GM18909 (cell line): ENCODE results near the gene IL25.
"Not testable (repeated sequence)": the region's sequence is repeated elsewhere in the genome, so short reads cannot be mapped to it uniquely, and the experiment has no call there.

ENCODE experiments used
- ATAC-seq: cut with Tn5 transposase; IDR thresholded peaks from one replicate; pipeline ENCODE4 v1.9.1; 2021; ENCODE audit warnings: mild to moderate bottlenecking; ENCODE audit not compliant: unreplicated experiment, poor library complexity

IL25 gene

DNA sequence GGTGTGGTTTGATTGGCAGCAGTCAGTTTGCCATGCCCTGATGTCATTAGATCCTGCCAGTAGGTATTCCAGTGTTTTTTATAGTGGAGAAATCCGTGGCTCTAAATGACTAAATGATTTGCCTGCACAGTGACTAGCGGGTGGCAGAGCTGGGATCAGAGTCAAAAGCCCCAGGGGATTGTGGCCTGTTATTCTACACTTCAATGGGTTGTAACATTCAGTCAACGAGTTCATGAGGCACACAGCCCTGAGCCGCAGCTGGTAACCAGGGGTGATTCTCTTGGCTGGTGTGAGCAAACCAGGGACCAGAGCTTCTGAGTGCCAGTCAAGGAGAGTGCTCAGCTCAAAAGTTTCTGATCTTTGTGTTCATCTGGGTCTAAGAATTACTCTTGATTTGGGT lies 33.6 kb downstream of the IL25 start:
- ATAC-seq, result no peak

DNA sequence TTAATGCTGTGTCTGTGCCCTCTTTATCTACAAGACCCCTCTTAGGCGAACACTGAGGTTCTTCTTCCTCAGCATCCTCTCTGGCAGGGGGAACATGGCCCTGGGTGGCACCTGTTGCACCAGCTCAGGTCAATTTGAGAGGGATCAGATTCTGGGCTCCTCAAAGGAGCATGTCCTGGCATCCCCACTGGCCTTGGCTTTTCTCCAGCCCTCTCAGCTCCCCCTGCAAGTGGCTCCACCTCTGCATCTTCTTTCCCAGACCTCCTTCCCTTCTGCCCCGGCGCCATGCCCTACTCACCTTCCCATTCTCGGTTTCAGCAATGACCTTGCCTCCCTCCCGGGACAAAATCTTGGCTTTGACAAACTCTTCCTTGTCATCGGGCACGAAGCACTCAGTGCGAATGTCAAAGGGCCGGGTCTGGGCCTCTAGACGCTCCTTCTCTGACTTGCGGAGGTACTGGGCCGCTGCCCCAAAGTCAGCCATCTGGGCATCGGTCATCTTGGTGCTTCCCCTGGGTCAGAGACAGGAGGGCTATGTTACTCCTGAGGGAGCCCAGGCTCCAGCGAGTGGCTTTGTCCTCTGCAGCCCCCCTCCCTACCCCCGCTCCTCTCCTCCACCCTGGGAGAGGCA lies 34.2 kb downstream of the IL25 start:
- ATAC-seq, result no peak

DNA sequence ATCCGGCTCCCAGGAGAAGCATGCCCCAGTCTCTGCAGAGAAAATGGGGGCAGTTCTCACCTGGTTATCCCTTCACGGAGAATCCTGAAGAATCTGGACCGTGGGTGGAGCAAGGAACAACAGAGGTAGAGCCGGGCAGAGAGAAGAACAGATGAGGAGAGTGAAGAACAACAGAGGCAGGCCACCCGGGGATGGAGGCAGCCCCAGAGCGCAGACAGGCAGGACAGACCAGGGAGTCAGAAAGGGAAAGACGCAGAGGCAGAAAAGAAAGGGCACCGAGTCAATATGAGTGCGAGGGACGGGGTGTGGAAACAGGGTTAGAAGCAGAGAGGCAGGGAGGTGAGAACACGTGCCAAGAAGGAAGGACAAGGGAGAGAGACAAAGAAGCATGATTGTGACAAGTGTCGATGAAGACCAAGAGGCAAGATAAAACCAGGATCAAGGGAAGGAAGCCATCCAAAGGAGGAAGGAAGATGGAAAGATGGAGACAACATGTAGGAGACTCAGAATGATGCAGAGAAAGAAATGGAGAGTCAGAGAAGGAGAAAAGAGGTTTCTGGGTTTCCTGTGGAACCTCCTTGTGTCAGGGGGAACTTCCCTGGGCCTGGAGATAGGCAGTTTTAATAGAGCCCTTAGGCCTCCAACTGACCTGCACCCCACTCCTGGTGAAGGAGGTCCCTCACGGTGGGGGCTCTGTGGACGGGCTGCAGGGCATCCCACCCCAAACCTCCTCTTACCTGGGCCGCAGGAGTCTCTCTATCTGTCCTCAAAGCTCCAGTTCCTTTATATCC lies 35.1 kb downstream of the IL25 start, which contains the start of gene MYH6:
Gene MYH6 (minus strand): TSS at position 758 of the 791 bp plus-strand sequence. CDS start 1,050 bp downstream, outside the sequence.
- ATAC-seq, result no peak

DNA sequence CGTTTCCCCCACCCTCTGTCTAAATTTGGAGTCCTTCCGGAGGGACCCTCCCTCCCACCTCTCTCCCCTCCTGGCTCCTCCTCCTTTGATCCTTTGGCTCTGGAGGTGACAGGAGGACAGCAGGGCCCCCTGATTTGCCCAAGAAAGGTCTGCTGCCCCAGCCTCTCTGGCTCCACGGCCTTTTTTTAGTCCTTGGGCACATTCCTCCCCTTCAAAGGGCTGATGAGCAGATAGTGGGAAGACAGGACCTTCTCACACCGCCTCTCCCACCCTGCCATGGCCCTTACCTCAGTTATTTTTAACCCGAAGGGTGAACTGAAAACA lies 35.7 kb downstream of the IL25 start:
- no peak for ATAC-seq

DNA sequence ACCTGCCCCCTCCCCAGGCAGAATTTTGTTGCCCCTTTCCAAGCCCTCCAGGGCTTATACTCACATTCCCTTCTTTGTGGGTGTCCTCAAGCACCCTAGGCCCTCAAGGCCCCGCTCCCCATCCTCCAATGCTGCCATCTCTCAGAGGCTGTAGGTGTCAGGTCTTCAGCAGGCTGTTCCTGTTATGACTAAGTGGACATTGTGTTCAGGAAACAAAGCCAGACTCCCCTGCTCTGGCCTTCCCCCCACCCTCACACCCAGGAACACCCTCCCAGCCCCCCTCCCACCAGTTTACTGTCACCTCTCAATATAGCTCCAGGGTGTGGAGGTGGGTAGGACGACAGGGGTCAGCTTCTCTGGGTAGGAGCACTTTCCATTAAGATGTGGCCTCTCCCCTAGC lies 36.9 kb downstream of the IL25 start:
- no peak for ATAC-seq

DNA sequence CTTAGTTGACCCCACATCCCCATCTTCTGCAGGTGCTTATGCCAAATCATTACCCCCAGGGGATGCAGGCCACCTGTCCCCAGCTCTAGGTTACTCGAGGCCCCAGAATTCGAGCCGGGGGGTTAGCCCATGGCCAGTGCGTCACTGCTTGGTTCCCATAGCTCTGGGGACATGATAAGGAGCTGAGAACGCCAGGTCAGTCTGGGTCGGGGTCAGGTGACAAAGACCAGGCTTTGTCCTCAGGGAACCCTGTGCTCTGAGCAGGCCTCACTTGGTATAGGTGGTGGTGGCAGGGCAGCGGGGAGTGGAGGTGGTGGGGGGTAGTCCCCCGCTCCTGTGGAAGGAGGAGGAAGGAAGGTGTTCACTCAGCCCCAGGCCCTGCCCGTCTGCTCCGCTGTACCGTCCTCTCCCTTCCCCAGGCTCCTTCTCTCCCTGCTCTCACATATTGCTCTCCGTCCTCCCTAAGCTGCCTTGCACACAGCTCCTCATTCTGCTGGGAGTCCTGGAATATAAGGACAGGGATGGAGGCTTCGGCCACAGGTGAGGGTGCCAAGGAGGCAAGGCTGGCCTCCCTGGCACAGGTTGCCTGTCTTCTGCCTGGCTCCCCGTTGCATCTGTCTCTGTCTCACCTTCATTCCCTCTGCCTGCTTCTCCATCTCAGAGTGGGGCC lies 37.5 kb downstream of the IL25 start:
- no peak for ATAC-seq

DNA sequence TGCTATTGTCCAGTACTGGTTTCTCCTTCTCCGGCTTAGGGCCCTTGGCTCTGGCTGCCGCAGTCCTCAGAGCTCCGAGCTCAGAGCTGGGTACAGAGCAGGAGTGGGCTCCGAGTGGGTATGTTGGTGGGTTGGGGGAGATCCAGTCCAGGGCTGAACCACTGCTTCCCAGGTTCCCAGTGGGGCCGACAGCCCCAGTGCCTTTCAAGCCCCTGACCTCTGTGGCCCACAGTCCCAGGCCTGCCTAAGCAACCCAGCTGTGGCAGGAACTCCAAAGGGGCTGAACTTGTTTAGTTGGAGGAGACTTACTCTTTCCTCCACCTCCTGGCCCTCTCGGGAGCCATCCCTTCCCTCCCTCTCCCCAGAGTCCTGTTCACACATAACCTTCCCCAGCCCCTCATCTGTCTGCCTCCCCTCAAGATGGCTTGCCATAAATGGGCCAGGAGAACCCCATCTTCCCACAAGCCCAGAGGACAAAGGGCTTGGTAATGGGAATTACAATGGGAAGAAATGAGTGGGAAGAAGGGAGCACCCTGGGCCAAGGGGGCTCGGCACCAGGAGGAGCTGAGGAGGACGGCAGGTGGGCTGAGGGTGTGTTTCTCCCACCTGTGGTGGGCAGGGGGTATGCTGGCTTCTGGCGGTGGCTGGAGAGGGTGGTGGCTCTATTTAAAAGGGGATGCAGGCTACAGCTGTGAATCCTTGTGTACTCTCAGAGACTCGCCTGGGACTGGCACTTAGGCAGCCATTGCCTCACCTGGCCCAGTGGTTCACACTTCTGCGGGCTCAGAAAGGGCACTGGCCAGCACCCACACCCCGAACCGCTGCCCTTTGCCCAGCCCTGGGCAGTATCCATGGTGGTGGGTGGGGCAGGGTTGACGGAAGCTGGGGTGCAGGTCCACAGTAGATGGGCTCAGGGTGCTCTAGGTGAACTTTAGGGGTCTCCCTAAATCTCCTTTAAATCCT lies 39.2 kb downstream of the IL25 start:
- no peak for ATAC-seq

DNA sequence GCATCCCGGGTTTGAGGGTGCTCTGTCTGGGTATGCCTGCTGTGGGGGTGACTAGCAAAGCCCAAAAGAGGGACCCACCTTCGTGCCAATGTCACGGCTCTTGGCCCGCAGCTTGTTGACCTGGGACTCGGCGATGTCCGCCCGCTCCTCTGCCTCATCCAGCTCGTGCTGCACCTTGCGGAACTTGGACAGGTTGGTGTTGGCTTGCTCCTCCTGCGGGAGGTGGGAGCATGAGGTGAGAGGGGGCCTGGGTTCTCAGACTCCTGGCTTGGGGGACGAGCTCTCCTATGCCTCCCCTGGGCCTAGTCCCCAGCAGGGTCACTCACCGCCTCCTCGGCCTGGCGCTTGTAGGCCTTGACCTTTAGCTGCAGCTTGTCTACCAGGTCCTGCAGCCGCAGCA lies 41.1 kb downstream of the IL25 start:
- ATAC-seq, result no peak

DNA sequence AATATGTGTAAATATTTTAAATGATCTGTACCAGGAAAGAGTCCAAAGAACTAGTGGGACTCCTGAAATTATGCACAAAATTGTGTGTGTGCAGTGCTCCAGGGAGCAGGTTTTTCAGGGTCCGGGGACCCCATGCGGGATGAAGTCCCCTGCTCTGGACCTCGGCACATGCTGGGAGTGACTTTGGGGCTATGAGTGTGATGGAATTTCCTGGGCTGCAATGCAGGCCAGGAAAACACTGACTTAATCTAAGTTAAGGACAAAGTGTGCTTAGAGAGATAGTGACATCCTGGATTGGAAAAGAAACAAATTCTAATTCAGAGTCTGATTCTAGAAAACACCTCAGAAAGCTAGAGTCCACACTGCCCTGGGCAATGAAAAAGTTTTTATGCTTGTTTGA lies 41.6 kb downstream of the IL25 start:
- ATAC-seq, result no peak

DNA sequence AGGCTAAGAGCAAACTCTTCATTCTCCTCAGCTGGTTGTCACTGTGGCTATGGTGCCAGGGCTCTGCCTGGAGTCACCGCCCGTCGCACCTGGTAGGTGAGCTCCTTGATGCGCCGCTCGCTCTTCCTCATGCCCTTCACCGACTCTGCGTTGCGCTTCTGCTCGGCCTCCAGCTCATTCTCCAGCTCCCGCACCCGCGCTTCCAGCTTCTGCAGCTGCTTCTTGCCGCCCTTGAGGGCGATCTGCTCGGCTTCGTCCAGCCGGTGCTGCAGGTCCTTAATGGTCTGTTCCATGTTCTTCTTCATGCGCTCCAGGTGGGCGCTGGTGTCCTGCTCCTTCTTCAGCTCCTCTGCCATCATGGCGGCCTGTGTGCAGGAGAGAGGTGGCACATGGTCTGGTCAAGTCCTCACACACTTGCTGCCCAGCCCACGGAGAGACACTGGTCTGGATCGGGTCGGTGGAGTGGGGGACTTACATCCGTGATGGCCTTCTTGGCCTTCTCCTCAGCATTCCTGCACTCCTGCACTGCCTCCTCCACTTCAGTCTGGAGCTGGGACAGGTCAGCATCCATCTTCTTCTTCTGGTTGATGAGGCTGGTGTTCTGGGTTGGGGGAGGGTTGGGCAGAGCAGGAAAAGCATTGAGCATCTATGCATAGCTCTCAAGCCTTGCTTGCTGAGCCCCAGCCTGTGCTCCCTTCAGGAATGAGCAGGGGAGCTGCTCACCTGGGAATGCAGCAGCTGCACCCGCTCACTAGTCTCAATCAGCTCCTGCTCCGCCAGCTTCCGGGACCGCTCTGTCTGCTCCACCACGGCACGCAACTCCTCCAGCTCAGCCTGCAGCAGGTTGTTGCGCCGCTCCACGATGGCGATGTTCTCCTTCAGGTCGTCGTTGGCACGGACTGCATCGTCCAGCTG lies 42.6 kb downstream of the IL25 start:
- no peak for ATAC-seq

DNA sequence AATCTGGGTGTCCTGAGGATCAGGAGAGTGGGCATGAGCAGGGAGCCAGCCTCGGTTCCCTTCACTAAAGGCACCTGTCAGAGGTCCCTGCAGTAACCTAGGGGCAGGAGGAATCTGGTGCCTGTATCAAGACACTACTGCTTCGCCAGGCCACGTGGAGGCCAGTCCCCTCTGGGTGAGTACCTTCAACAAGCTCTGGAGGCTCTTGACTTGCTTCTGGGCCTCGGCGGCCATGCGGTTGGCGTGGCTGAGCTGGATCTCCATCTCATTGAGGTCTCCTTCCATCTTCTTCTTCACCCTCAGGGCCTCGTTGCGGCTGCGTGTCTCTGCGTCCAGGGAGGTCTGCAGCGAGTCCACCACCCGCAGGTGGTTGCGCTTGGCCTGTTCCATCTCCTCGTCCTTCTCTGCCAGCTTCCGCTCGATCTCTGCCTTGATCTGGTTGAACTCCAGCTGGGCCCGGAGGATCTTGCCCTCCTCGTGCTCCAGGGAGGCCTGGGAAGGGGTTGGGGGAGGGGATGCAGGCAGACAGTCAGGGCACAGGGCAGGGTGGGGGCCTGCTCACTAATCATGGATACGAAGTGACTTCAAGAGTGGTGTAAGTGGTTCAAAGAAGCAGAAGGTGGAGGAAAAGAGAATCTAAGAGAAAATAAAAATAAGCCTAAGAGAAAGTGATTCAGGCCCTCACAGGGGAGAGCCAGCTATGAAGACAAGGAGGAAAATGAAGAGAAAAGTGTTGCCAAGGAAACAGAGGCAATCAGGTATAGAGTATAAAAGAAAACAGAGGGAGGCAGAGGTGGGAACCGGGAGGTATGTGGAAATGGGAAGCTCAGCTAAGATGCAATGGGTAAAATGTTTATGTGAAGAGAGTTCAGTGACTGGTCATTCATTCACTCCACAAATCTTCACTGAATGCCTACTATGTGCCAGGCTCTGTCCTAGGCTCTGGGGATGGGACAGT lies 43.5 kb downstream of the IL25 start:
- ATAC-seq, result no peak

DNA sequence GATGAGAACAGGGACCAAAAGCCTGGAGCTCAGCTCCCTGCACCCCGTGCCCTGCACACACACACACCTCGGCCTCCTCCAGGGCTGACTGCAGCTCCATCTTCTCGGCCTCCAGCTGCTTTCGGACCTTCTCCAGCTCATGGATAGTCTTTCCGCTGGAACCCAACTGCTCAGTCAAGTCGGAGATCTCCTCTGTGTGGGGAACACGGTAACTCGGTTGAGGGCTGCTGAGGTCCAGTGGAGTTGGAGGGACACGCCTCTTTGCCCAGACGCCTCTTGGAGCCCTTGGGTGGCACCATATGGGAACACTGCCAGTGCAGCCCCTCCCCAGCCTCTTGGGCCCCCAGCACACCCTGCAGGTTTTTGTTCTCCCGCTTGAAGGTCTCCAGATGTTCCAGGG lies 44.2 kb downstream of the IL25 start:
- ATAC-seq, result no peak

DNA sequence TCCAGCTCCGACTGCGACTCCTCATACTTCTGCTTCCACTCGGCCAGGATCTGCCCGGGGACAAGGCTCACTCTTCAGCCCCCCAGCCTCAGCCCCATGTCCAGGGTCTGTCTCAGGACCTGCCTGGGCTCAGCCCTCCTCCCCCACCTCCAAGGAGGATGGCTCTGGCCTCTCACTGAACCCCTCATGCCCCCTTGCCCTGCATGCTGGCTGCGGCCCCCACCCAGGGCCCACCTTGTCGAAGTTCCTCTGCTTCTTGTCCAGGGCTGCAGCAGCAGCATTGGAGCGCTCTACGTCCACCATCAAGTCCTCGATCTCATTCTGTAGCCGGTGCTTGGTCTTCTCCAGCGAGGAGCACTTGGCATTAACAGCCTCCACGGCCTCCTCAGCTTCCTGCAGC lies 44.7 kb downstream of the IL25 start:
- ATAC-seq, result not testable (repeated sequence)

DNA sequence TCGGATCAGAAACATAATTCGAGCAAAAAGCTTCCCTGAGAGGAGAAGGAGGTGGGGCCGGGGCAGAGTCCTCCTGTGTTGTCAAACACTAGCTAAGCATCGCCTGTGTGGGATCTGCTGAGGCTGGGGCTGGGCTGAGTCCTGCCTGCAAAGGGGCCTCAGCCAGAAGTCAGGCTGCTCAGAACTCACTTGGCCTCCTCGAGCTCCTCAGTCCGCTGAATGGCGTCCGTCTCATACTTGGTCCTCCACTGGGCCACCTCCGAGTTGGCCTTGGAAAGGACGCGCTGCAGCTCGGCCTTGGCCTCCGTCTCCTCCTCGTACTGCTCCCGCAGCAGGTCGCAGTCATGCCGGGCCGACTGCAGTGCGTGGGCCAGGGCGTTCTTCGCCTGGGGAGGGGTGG lies 45.4 kb downstream of the IL25 start:
- ATAC-seq, result no peak

DNA sequence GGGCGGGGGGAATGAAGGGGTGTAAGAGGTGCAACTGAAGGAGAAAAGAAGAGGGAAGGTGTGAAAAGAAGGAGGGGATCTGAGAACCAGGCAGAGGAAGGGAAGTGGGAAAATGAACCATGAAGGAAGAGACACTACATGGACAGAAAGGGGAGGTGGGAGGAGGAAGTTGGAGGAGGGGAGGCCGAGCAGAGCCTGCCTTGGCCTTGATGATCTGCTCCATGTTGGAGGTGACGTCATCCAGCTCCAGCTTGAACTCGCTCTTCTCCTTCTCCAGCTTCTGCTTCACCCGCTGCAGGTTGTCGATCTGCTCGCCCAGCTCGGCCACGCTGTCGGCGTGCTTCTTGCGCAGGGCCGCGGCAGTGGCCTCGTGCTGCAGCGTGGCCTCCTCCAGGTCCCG lies 47.0 kb downstream of the IL25 start:
- ATAC-seq, result not testable (repeated sequence)

DNA sequence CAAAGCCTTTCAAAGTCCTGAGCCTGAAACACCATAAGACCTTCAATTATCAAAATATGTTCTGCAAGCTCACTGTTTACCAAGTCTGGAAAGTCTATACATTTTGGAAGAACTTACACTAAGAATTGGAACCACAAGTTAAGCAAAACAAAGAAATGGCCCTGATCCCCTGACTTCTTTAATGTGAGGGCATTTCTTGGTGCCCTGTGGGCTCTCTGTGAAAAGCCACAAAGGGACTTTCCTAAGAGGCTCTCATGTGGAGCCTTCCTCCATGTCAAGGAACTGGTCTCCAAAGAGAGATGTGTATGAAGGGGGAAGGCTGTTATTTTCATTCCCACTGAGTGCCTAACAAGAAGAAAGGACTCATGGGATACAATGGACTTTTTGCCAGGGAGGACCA lies 49.0 kb downstream of the IL25 start:
- no peak for ATAC-seq

DNA sequence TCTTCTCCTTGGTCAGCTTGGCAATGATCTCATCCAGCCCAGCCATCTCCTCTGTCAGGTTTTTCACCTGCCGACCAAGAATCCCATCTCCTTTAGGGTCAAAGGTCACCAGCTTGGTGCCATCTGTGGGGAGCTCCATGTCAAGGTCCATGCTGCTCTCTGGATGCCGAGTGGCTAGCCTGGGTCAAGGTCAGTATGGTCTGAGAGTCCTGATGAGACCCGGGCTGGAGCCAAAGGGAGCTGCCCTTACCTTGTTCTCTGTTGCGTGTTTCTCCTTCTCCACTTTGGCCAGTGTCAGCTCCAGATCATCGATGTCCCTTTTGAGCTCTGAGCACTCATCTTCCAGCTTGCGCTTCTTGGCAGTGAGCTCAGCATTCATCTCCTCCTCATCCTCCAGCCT lies 51.0 kb downstream of the IL25 start:
- no peak for ATAC-seq

DNA sequence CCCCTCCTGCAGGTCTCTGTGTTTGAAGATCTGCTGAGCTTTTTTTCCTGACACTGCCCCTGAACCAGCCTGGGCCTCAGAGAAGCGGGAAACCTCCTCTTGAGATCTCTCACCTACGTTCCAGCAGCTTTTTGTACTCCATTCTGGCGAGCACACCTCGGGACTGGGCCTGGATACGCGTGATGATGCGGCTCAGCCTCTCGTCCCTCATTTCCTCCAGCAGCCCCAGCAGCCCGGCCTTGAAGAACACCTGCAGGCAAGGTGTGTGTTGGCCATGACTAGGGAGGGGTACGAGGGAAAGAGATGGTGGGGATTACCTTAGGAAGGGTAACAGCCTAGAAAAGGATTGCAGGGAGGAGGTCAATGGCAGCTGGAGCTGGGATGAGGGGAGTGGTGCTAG lies 52.6 kb downstream of the IL25 start:
- no peak for ATAC-seq
